ENCODE measurements around the gene FSCB.

DNA sequence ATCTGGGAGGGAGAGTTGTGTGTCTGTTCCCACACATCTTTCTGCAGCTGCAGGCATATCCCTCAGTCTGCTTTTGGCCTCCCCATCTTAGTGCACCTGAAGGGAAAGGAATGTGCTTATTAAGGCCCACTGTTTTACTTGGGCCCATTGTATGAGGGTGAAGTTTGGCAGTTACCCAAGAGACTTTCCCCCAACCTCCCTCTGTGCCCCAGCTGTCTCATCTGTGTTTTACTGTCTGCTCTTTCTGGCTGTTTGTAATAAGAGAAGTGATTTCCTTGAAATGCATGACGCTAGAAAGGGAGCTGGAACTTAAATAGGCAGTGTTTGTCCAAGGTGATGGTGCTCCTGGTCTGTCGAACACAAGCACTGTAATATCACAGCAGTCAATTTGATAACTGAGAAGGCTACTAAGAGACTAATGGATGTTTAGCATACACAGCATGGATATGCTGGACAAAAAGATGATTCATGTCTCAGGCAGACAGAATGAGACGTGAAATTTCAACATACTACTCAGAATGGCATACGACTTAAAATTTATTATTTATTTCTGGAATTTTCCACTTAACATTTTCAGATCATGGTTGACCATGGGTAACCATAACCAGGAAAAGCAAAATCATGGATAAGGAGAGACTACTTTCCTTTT lies 43.6 kb downstream of the FSCB start:
- TF ChIP-seq CTCF (IDR thresholded peaks at IDR 0.05; ENCODE audit: insufficient read depth, low read depth, low read length) (no peak), EZH2 (IDR thresholded peaks at IDR 0.05; ENCODE audit: insufficient read depth, low read length) (no peak)
